GM18517 (cell line): ENCODE results near the gene IL31.

Experiments used
- ATAC-seq: cut with Tn5 transposase; IDR thresholded peaks from one replicate; pipeline ENCODE4 v1.9.1; 2021; ENCODE audit warnings: mild to moderate bottlenecking, moderate library complexity; ENCODE audit not compliant: unreplicated experiment

The IL31 gene

DNA sequence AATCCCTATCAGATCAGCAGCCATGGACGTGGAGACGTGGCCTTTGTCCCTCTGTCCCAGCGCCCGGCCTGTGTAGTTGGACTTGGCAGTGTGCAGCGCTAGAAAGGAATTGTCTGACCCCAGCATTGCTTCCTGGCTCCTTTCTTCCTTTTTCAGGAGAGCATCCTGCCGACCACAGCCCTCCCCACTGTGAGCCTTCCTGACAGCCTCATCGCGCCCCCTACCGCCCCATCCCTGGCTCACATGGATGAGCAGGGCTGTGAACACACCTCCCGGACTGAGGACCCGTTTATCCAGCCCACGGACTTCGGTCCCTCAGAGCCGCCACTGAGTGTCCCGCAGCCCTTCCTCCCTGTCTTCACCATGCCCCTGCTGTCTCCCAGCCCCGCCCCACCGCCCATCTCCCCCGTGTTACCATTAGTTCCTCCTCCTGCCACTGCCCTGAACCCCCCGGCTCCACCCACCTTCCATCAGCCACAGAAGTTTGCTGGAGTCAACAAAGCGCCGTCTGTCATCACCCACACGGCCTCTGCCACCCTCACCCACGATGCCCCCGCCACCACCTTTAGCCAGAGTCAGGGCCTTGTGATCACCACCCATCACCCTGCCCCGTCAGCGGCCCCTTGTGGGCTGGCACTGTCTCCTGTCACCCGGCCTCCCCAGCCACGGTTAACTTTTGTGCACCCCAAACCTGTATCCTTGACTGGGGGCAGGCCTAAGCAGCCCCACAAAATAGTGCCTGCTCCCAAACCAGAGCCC is 40.6 kb downstream of the IL31 start:
- ATAC-seq, result no peak

DNA sequence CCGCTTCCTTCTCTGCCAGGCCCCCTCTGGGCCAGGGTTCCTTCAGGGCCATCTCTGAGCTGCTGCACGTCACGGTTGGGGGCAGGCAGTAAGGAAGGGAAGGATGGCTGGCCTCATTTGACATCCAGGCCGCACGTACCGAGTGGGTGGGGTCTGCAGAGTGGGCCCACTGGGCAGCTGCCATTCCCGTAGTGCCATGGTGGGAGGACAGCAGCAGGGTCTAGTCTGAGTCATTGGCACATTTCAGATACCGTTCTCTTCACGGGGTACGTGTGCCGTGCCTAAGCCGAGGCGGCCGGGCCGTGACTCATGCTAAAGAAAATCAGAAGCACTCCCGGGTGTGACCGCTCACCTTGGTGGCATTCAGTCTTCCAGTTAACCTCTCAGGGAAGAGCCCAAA is 43.9 kb downstream of the IL31 start:
- ATAC-seq, result no peak

DNA sequence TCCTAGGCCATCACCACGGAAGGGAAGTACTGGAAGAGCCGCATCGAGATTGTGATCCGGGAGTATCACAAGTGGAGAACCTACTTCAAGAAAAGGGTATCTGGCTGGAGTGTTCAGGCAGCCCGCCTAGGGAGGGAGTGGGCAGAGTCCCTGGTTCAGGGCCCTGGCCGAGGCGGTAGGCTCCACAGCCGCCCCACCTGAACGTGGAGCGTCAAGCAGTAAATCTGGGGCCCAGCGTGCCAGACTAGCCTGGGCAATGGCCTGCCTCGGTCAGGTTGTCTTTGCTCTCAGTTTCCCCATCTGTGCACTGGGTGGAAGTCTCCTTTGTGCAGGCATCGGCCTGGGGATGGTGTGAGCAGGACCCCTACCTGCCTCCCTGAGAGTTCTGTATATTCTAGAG is 44.9 kb downstream of the IL31 start:
- ATAC-seq, result no peak

DNA sequence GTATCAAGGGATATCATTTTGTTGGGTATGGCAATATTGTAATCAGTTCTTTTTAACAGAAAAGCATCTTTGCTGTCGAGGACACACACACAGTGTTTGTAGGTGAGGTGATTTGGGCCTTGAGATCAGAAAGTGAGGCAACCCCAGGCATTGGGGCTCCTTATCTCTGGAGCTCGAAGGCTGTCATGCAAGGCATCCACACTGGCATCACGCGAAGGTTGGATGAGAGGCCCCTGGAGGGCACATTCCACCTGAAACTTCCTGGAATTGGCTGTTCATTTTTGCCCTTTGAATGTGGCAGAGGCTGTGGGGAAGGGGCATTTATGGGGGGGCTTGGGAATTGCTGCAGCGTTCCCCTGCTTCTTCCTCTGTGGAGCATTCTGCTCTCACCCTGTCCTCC is 45.5 kb downstream of the IL31 start:
- no peak for ATAC-seq

DNA sequence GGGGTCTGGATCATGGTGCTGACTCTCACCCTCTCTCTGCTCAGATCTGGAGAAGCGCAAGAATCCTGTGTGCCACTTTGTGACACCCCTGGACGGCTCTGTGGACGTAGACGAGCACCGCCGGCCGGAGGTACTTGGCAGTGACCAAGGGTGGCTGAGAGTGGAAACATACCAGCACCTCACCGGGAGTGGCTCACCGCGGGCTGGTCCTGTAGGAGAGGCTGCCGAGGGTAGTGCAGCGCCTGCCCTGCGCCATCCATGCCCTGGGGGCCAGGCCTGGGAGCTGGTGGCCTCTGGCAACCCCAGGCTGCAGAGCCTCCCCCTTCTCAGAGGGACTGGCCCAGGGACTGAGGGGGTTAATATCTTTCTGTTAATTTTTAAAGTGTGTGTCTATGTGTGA is 46.2 kb downstream of the IL31 start:
- no peak for ATAC-seq

DNA sequence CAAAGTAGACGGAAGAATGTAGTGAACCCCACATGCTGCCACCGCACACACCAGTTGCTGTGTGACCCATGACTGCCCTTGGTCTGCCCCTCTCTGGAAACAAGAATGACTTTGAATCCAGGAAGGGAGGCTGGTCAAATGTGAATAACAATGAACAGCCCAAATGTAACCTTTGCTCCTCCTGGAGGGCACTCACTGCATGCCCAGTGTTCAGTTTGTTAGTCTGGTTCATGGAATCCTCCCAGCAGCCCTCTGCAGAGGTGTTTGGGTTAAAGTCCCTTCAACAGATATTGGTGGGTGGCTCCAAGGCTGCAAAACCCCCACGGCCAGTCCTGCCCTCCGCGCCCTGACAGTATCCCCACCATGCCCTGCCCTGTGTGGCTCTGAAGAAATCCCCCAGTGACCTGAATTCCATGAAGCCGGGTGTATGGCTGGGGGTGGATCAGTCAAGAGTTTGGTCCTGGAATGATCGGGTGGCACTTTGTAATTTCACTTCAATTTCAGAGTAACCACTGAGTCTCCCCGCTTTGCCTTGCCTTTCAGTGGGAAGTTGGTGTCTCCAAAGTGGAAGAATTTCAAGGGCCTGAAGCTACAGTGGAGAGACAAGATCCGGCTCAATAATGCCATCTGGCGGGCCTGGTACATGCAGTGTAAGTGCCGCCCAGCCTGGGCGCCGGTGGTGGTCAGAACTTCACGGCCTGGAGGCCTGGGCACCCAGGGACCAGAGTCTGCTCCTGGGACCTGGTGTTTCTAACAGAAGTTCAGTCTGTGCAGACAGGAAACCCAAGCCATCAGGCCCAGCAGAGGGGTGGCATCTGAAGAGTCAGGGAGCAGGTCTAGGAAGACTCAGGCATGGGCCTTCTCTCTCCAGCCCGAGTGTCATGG is 47.1 kb downstream of the IL31 start:
- ATAC-seq, result no peak

DNA sequence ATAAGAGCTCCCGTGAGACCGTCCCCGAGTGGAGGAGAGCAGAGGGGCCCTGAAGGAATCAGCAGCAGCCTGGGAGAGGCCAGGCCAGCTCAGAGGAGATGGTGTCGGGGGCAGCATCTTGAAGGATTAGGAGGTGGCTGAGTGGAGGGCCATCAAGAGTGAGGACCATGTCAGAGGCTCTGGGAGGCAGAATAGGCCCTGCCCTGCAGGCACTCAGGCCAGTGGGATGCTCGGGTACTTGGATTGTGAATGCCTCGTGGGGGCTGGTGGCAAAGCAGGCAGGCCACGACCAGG is 47.7 kb downstream of the IL31 start:
- no peak for ATAC-seq

DNA sequence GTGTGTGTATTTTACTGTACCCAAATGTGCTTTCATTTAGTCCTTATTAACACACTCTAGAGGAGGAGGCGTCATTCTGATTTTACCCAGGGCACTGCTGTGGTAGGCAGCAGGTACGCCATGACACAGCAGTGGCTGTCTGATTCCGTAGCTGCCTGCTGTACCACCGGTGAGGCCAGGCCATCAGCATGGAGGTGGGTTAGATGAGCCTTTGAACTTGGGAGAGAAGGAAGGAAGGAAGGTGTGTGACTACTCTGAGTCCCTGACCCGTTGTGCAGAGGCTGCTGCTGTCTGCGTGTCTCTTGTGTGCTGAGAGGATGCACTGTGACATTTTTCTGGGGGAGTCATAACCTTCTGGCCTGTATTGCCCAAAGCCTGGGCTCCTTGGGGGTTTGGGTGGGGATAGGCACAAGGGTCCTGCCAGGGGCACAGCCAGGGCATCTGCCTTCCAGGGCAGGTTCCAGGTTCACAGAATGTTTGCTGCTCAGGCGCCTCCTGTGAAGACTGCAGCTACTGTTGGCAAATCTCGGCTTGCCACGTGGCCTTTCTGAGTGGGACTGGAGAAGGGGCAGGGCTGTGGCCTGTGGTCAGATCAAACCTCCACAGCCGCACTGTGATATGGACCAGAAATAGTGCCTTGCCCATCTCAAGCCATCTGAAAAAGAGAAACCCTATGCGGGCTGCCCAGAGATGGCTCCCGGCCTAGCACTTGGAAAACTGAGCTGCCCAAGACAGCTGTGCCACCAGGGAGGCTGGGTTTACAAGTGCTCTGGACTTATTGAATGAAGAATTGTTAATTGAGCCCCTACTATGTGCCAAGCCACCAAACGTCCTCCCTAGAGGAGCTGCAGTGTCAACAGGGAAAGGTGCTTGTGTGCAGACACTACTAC is 48.3 kb downstream of the IL31 start:
- no peak for ATAC-seq

DNA sequence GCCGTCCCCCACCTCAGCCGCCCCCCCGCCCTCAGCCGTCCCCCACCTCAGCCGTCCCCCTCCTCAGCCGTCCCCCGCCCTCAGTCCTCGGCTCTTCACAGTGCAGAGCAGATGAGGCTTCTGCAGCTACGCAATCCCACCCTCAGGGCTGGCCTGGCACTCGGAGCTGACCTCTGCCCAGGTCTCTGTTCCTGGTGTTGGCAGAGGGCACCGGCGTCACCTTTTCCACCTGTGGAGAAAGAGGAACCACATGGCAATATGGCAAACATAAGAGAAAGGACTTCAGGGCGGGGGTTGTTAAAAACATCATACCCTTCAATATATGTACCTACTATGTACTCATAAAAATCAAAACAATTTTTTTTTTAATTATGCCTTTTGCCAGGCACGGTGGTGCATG is 49.7 kb downstream of the IL31 start:
- no peak for ATAC-seq

DNA sequence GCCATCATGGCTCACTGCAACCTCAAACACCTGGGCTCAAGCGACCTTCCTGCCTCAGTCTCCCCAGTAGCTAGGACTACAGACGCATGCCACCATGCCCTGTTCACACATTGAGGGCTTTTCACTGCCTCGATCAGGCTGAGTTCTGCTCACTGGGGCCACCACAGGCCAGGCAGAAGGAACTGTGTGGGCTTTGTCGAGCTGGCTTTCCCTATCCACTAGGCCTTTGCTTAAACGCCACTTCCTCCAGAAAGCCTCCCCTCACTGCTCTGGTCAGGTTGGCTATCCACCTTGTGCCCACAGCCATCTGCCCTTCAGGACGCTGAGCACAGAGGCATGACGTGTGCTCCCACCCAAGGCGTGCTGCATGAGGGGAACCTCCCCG is 50.3 kb downstream of the IL31 start:
- ATAC-seq, result no peak

DNA sequence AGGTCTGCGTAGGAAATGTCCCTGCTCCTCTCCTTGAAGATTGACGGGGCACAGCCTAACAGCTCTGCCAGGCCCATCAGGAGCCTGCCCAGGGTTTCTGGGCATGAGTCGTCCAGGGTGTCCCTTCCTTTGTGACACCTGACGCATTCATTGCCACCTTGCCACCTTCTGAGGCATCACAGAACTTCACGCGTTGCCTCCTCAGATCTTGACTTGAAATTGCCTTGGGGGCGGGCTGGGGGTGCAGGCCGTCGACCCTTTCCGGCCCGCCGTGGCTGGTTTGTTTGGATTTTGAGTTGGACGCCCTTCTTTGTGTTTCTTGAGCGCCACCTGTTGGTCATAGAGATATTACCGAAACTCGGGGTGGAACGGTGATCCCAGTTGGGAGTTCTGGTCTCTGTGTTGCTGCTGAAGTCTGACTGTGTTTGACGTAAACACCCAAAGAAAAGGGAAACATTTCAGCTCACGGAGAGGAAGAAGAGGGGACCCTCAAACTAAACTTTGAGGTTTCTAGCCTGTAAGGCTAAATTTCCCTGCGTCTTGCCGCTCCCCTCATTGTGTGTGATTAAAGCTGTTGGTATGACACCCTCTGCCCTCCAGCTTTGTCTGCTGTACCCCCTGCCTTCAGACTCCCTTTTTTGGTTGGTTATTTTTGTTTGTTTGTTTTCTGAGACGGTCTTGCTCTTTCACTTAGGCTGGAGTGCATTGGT is 50.8 kb downstream of the IL31 start:
- ATAC-seq, result no peak
